ENCODE results near the gene SORBS1. TPM values are rescaled to one million over a fixed set of nuclear protein-coding genes. Genes with fewer than 3 reads are reported as not detected.

Gene SORBS1
- total and polyA plus RNA-seq, 2 of the 13 experiments (the other 11 are each of a cell fraction or from before 2014, with no cell fraction given) = 16.8 to 39.8 TPM

DNA sequence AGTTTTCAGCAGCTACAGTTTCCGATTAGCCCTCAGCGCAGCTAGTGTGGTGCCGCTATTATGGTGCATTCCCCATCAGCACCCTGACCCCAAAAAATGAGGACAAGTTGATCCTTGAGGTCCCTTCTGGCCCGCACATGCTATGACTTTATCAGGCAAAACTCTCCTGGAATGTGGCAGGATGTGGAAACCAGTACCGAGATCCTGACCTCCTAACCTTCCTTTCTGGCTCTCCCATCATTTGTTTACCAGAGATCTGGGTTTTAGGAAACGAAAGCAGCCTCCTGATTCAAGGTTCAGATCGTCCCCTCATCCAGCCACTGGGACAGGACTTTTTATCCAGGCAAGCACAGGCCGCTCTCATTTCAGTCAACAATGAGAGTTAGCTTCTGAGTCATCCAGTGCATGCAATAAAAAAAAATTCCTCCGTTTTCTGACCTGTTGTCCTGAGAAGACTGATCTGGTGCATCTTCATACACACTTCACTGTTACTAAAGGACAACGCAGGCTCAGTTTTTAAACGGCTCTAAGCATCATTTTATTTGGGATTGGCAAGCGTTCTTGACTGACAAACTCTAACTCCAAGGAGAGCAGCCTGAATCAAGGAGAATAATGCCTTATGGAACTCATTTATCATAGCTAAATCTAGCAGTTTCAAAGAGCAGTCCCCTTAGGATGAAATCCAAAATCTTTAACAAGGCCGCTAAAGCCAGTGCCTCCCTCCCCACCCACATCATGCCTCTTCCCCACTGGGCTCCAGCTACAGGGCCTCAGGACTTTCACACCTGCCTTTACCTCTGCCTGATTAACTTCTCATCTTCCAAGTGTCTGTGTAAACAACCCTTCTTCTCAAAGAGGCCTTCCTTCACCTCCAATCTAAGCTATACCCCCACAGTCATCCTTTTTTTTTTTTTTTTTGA lies 287.5 kb downstream of the SORBS1 start (continued):
- no peak; the same call in 1 of the 2 replicates for TF ChIP-seq ZNF281 (CRISPR knock-in tag; IDR thresholded peaks at IDR 0.05; ENCODE audit: borderline replicate concordance)
- peak; percentile 36; the same call in 1 of the 2 replicates for TF ChIP-seq YEATS2 (CRISPR knock-in tag; IDR thresholded peaks at IDR 0.05; ENCODE audit: borderline replicate concordance)
- TF ChIP-seq ERF (CRISPR knock-in tag; IDR thresholded peaks at IDR 0.05) = peak; percentile 81; the same call in 1 of the 2 replicates
- no peak for TF ChIP-seq ZNF124 (CRISPR knock-in tag; IDR thresholded peaks at IDR 0.05)
- TF ChIP-seq ZNF335 (CRISPR knock-in tag; IDR thresholded peaks at IDR 0.05) = 0 out of 2 replicates have a peak, but pooled peaks have one; percentile 77
- no peak for TF ChIP-seq EZH2 (conservative IDR thresholded peaks at IDR 0.05; ENCODE audit: low read depth, low read length)
- TF ChIP-seq, protein P1, sequence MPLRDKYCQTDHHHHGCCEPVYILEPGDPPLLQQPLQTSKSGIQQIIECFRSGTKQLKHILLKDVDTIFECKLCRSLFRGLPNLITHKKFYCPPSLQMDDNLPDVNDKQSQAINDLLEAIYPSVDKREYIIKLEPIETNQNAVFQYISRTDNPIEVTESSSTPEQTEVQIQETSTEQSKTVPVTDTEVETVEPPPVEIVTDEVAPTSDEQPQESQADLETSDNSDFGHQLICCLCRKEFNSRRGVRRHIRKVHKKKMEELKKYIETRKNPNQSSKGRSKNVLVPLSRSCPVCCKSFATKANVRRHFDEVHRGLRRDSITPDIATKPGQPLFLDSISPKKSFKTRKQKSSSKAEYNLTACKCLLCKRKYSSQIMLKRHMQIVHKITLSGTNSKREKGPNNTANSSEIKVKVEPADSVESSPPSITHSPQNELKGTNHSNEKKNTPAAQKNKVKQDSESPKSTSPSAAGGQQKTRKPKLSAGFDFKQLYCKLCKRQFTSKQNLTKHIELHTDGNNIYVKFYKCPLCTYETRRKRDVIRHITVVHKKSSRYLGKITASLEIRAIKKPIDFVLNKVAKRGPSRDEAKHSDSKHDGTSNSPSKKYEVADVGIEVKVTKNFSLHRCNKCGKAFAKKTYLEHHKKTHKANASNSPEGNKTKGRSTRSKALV (CRISPR knock-in tag; IDR thresholded peaks at IDR 0.05) = no peak
- peak; percentile 69; the same call in 1 of the 2 replicates for TF ChIP-seq HMG20A (CRISPR knock-in tag; IDR thresholded peaks at IDR 0.05; ENCODE audit: borderline replicate concordance)
- TF ChIP-seq ZNF891 (CRISPR knock-in tag; IDR thresholded peaks at IDR 0.05) = no peak
- TF ChIP-seq ARID4A (CRISPR knock-in tag; IDR thresholded peaks at IDR 0.05; ENCODE audit: borderline replicate concordance) = peak; percentile 31; the same call in 1 of the 2 replicates
- 0 out of 2 replicates have a peak, but pooled peaks have one; percentile 11 for TF ChIP-seq FOXA1 (IDR thresholded peaks at IDR 0.05)
- TF ChIP-seq FOXA1 (CRISPR knock-in tag; IDR thresholded peaks at IDR 0.05) = peak; percentile 59
- no peak for TF ChIP-seq TMF1 (CRISPR knock-in tag; IDR thresholded peaks at IDR 0.05; ENCODE audit: low read depth)
